NCI-H2171 (cell line): ENCODE data around the gene SP4.
"Not testable (repeated sequence)": the region's sequence is repeated elsewhere in the genome, so short reads cannot be mapped to it uniquely, and the experiment has no call there.

Experiments used
- DNase-seq: peaks from one replicate; lab custom pipeline; 2025; lab: John Stamatoyannopoulos, UW

The SP4 gene

DNA sequence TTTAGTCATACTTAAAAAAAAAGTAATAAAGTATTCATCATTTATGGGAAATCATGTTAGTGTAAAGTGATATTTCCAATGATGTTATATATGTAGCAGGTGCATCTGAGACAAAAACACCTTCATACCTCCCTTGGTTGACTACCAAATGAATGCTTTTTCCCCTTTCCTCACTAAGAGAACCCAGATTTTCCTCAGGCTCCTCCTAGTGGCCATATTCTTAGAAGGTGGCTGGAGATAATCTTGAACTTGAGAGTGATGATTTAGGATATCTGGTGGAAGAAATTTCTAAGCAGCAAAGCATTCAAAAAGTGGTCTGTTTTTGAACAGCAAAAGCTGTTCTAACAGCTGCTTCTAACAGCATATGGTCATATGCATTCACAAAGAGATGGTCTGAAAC, 98.1 kb downstream of the SP4 start:
- no peak for DNase-seq

DNA sequence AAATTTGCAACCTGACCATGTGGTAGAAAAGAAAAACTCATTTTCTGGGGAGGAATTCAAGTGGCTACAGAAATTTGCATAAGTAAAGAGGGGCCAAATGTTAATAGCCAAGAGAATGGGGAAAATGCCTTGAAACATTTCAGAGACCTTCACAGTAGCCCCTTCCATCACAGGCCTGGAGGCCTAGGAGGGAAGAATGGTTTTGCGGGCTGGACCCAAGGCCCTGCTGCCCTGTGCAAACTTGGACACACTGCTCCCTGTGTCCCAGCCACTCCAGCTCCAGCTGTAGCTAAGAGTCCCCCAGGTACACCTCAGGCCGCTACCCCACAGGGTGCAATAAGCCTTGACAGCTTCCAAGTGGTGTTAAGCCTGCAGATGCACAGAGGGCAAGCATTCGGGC, 98.6 kb downstream of the SP4 start:
- no peak for DNase-seq

DNA sequence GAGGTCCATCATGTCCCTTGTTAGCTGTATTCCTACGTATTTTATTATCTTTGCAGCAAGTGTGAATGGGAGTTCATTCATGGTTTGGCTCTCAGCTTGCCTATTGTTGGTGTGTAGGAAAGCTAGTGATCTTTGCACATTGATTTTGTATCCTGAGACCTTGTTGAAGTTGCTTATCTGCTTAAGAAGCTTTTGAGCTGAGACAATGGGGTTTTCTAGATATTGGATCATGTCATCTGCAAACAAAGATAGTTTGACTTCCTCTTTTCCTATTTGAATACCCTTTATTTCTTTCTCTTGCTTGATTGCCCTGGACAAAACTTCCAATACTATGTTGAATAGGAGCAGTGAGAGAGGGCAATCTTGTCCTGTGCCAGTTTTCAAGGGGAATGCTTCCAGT, 104.6 kb downstream of the SP4 start:
- DNase-seq: not testable (repeated sequence)

DNA sequence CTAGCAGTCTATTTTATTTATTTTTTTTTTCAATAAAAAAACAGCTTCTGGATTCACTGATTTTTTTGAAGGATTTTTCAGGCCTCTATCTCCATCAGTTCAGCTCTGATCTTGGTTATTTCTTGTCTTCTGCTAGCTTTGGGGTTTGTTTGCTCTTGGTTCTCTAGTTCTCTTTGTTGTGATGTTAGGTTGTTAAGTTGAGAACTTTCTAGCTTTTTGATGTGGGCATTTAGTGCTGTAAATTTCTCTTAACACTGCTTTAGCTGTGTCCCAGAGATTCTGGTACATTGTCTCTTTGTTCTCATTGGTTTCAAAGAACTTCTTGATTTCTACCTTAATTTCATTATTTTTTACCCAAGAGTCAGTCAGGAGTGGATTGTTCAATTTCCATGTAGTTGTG, 105.8 kb downstream of the SP4 start:
- DNase-seq: not testable (repeated sequence)

DNA sequence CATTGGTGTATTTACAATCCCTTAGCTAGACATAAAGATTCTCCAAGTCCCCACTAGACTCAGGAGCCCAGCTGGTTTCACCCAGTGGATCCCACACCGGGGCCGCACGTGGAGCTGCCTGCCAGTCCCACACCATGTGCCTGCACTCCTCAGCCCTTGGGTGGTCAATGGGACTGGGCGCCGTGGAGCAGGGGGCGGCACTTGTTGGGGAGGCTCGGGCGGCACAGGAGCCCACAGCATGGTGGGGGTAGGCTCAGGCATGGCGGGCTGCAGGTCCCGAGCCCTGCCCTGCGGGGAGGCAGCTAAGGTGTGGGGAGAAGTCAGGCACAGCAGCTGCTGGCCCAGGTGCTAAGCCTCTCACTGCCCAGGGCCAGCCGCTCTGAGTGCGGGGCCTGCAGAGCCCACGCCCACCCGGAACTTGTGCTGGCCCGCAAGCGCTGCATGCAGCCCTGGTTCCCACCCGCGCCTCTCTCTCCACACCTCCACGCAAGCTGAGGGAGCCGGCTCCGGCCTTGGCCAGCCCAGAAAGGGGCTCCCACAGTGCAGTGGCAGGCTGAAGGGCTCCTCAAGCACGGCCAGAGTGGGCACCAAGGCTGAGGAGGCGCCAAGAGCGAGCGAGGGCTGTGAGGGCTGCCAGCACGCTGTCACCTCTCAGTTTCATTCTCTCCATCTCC, 108.7 kb downstream of the SP4 start:
- DNase-seq: not testable (repeated sequence)

- no peak for DNase-seq
Observed at GRCh38 chr7:21538936-21539495, 111.1 kb downstream of the SP4 start.

GRCh38 chr7:21542891-21543527, 115.1 kb downstream of the SP4 start, which contains the start of gene DNAH11:
Gene DNAH11, plus strand, starts transcription at chr7:21543039. Its CDS starts 207 bp downstream, at chr7:21543246.
- no peak for DNase-seq

DNA sequence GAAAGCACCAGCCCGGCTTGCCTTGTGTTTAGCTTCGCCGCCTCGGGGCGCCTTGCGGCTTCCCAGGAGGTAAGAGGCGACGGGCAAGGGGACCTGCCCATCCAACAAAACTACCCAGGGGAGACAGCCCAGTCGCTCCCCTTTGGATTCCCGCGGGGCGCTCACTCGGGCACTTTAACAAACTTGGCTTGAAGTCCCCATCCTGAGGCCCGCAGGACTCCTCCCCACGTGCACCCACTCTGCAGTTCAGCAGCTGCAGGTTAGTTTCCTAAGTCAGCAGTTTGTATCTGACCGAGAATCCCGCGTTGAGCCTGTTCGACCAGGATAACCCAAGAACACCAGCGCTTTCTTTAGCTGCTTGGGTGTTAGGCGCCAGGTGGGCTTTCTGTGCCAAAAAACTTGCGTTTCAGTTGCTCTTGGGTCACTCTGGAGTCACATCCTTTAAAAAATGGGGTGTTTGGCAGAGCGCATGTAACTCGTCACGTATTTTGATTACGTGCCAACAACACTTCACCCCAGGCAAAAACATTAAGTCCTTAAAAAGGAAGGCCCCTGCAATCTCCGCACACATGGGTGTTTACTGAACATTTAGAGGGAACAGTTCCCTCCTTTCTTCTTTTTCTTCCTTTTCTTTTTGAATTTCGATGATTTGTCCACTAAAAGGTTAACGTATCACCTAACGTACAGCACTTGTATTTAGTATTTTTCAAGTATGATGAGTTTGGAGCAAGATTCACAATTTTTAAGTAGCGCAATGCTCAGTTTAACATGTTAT, 115.8 kb downstream of the SP4 start:
- DNase-seq: no peak

GRCh38 chr7:21544303-21544656, 116.4 kb downstream of the SP4 start:
- no peak for DNase-seq

- DNase-seq: no peak
Observed at GRCh38 chr7:21544715-21545114, 116.8 kb downstream of the SP4 start.

- DNase-seq: no peak
Observed at GRCh38 chr7:21547501-21547900, 119.6 kb downstream of the SP4 start.

DNA sequence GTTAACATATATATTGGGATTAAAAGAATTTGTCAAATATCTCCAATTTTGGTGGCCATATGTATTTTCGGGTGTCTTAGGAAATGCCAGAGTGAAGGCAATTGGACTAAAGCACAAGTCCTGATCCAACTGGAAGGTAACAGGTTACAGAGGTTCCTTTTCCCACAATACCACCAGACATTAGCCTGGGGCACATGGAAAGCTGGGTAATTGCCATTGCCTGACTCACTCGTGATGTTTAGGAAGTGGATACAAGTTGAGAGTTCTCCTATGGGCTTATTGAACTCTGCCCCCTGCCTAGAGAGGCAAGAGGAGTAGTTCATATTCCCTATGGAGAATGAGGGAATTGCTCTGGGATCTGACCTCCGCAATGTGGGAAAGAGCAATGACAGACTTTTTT, 120.6 kb downstream of the SP4 start:
- DNase-seq: no peak

DNA sequence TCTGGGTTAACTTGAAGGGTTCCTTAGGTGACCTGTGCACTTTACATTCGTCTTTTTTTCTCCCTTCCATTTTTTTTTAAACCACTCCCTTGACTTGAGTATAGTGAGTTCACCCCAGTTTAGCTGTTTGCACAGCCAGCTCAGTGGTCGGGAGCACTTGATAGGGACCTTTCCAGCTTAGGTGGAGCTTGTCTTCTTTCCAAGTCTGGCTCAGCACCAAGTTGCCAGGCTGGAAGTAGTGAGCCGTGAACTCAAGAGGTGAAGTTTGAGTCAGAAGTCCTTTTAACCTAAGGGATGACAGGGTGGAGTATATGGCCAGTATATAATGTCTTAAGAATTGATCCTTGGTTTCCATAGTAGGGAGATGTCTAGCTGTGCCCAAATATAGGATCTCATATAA, 122.2 kb downstream of the SP4 start:
- no peak for DNase-seq

GRCh38 chr7:21550821-21551531, 123.1 kb downstream of the SP4 start:
- no peak for DNase-seq

DNA sequence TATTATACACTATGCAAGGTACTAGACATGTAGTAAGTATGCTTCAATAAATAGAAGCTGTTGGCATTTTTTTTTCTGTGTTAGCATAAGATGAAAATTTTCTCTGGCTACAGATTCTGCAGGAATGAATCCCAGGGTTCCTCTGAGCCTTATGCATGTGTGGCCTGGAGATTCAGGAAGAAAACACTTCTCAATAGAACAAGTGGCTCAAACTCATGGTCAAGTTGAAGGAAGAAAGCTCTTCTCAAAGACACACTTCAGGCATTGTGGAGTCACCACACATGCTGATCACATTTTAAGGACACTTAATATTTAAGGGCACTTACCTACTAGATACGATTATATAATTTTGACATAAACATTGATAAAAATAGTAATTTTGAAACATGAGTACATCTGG, 134.5 kb downstream of the SP4 start:
- DNase-seq: no peak
